Effector memory CD4-positive, alpha-beta T cell (primary cell): ENCODE measurements around the gene RAB17.

ENCODE experiments used
- DNase-seq, 3 donors: peaks; one replicate each; pipeline ENCODE4 v3.0.0-alpha.2; 2020
- H3K27ac ChIP-seq: 2 replicates; pipeline ENCODE4 v1.7.0; 2013; ENCODE audit warnings: mild to moderate bottlenecking, low read length, moderate library complexity; ENCODE audit not compliant: insufficient read depth, poor library complexity, severe bottlenecking
- H3K27me3 ChIP-seq: replicated peaks from 2 replicates; pipeline ENCODE4 v1.7.0; 2013; ENCODE audit warnings: mild to moderate bottlenecking, low read length; ENCODE audit not compliant: insufficient read depth, control insufficient read depth, poor library complexity, severe bottlenecking
- H3K36me3 ChIP-seq: 2 replicates; pipeline ENCODE4 v1.7.0; 2013; ENCODE audit warnings: mild to moderate bottlenecking, low read length, moderate library complexity; ENCODE audit not compliant: control insufficient read depth, insufficient read depth
- H3K4me1 ChIP-seq: 2 replicates; pipeline ENCODE4 v1.7.0; 2013; ENCODE audit warnings: low read length, mild to moderate bottlenecking; ENCODE audit not compliant: control insufficient read depth, insufficient read depth, poor library complexity, severe bottlenecking
- H3K4me3 ChIP-seq: 2 replicates; pipeline ENCODE4 v1.7.0; 2013; ENCODE audit warnings: low read length, low read depth, mild to moderate bottlenecking; ENCODE audit not compliant: insufficient read depth, poor library complexity, severe bottlenecking
- H3K9me3 ChIP-seq: 2 replicates; pipeline ENCODE4 v1.7.0; 2013; ENCODE audit warnings: mild to moderate bottlenecking, low read length, moderate library complexity; ENCODE audit not compliant: control insufficient read depth

Gene RAB17

GRCh38 chr2:237558961-237559641 is 31.4 kb downstream of the RAB17 start:
- no peaks in the 10 kb centered on the region for H3K27me3 ChIP-seq
- H3K27ac ChIP-seq = no peak overlapping the region
- H3K4me1 ChIP-seq = peaks cover 5% of the 10 kb centered on the region
- H3K4me3 ChIP-seq = no peak overlapping the region
- no peaks in the 10 kb centered on the region for H3K36me3 ChIP-seq
- DNase-seq = no peak
- no peaks in the 10 kb centered on the region for H3K9me3 ChIP-seq

GRCh38 chr2:237557633-237558015 is 32.9 kb downstream of the RAB17 start:
- no peak overlapping the region for H3K27ac ChIP-seq
- H3K9me3 ChIP-seq = no peaks in the 10 kb centered on the region
- peaks cover 5% of the 10 kb centered on the region for H3K4me1 ChIP-seq
- no peaks in the 10 kb centered on the region for H3K36me3 ChIP-seq
- no peak overlapping the region for H3K4me3 ChIP-seq
- H3K27me3 ChIP-seq = no peaks in the 10 kb centered on the region
- no peak for DNase-seq

DNA sequence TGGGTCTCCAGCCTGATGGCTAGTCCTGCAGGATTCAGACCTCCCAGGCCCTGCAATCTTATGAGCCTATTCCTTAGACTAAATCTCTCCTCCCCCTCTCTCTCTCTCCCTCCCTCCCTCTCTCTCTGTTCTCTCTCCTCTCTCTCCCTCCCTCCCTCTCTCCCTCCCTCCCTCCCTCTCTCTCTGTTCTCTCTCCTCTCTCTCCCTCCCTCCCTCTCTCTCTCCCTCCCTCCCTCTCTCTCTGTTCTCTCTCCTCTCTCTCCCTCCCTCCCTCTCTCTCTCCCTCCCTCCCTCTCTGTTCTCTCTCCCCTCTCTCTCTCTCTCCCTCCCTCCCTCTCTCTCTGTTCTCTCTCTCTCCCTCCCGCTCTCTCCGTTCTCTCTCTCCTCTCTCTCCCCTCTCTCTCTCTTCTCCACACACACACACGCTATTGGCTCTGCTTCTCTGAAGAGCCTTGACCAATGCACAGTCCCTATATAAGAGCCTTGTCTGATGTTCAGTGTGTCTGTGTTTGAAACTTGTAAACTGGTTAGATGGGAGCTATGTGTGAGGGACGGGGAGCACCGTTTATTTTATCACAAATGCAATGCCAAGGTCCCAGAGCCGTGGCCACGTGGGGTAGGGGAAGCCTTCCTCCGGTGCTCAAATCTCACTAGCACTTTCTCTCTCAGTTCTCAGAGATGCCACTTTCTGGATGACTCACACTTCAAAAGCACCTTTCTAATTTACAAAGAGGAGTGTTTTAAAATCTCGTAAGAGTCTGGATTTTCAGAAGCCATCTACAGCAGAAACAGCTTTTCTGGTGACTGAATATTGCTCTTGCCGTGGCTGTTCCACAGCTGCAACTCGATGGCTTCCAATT is 33.5 kb downstream of the RAB17 start:
- Histone ChIP-seq H3K4me3 (no peak overlapping the region), H3K27ac (no peak overlapping the region), H3K4me1 (peaks cover 5% of the 10 kb centered on the region), H3K27me3 (no peaks in the 10 kb centered on the region), H3K36me3 (no peaks in the 10 kb centered on the region), H3K9me3 (no peaks in the 10 kb centered on the region)
- DNase-seq = no peak

DNA sequence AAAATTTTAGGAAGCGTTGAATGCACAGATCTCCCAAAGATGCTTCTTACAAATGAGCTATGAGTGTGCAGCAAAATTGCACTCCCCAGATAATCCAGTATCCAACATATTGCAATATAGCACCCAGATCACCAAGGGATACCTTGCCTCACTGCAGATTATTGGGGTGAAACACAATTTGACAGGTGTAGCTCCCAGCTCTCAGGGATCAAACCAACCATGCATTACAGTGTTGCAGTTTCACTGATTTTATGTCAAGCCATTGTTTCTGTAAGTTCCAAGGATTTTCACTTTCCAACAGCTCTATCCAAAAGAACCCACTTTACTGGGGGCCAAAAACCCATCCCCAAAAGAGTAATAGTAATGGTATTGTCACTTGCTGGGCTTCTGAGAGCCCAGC is 35.0 kb downstream of the RAB17 start:
- no peak for DNase-seq
- H3K36me3 ChIP-seq = no peaks in the 10 kb centered on the region

GRCh38 chr2:237553948-237554347 is 36.6 kb downstream of the RAB17 start:
- H3K4me3 ChIP-seq = no peak overlapping the region
- no peaks in the 10 kb centered on the region for H3K27me3 ChIP-seq
- no peaks in the 10 kb centered on the region for H3K9me3 ChIP-seq
- H3K27ac ChIP-seq = no peak overlapping the region
- H3K36me3 ChIP-seq = no peaks in the 10 kb centered on the region
- H3K4me1 ChIP-seq = peaks cover 5% of the 10 kb centered on the region
- no peak for DNase-seq

More for the DNA sequence above, 35.0 kb downstream of the RAB17 start:
- Histone ChIP-seq H3K9me3 (no peaks in the 10 kb centered on the region), H3K27ac (no peak overlapping the region), H3K27me3 (no peaks in the 10 kb centered on the region), H3K4me3 (no peak overlapping the region), H3K4me1 (peaks cover 5% of the 10 kb centered on the region)

GRCh38 chr2:237552908-237553307 is 37.6 kb downstream of the RAB17 start:
- Histone ChIP-seq H3K4me3 (no peak overlapping the region), H3K4me1 (peaks cover 5% of the 10 kb centered on the region), H3K9me3 (no peaks in the 10 kb centered on the region), H3K27ac (no peak overlapping the region), H3K36me3 (no peaks in the 10 kb centered on the region), H3K27me3 (no peaks in the 10 kb centered on the region)
- DNase-seq = no peak

GRCh38 chr2:237551071-237551574 is 39.4 kb downstream of the RAB17 start:
- no peaks in the 10 kb centered on the region for H3K27me3 ChIP-seq
- H3K4me1 ChIP-seq = no peaks in the 10 kb centered on the region
- H3K27ac ChIP-seq = no peak overlapping the region
- DNase-seq = no peak
- H3K9me3 ChIP-seq = no peaks in the 10 kb centered on the region
- H3K4me3 ChIP-seq = no peak overlapping the region
- H3K36me3 ChIP-seq = no peaks in the 10 kb centered on the region

DNA sequence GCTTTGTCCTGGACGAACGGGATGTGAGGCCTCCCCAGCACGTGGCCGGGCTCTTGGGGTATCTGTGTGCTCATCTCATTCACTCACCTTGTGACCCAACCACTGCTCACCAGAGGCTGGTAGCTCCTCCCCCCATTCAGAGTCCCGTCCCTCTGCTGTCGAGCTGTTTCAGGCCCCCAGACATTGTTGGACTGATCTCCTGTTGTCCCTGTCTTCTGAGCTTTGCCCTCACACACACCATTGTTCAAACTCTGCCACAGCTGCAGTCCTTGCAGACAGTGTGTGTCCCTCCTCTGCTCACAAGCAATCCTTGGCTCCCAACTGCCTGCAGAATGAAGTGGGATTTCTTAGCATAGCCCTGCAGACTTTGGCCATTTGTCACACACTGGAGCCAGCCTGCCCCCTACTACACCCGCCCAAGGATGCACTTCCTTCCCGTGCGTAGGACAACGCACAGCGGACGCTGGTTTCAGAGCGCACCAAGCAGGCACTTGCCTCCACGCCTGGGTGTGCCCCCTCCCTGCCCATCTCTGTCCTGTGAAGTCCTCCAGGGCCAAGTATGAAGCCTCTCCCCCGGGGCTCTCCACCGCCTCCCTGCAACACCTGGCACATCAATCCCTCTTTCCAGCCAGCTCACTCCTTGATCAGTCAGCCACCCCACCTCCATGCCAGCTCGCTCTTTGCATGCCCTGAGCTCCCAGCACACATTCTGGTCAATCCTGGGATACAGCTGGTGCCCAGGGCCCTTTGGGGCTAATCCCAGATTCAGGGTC is 40.7 kb downstream of the RAB17 start:
- Histone ChIP-seq H3K36me3 (no peaks in the 10 kb centered on the region), H3K9me3 (no peaks in the 10 kb centered on the region), H3K27ac (no peak overlapping the region), H3K4me1 (no peaks in the 10 kb centered on the region), H3K27me3 (no peaks in the 10 kb centered on the region), H3K4me3 (no peak overlapping the region)
- no peak for DNase-seq

GRCh38 chr2:237549216-237549615 is 41.3 kb downstream of the RAB17 start:
- DNase-seq = no peak
- H3K4me1 ChIP-seq = no peaks in the 10 kb centered on the region
- no peak overlapping the region for H3K27ac ChIP-seq
- no peak overlapping the region for H3K4me3 ChIP-seq
- no peaks in the 10 kb centered on the region for H3K9me3 ChIP-seq
- H3K27me3 ChIP-seq = no peaks in the 10 kb centered on the region
- H3K36me3 ChIP-seq = no peaks in the 10 kb centered on the region
